Measurements from ENCODE around the gene HES1. TPM values are rescaled to one million over a fixed set of nuclear protein-coding genes. Genes with fewer than 3 reads are reported as not detected.
A peak's percentile ranks its signal among the peaks of the same experiment; 100 is the strongest.

The HES1 gene
- total and polyA plus RNA-seq, 9 of the 15 experiments (the other 6 are each of a cell fraction or from before 2014, with no cell fraction given): 3.4 to 37.0 (median 19.3) TPM

DNA sequence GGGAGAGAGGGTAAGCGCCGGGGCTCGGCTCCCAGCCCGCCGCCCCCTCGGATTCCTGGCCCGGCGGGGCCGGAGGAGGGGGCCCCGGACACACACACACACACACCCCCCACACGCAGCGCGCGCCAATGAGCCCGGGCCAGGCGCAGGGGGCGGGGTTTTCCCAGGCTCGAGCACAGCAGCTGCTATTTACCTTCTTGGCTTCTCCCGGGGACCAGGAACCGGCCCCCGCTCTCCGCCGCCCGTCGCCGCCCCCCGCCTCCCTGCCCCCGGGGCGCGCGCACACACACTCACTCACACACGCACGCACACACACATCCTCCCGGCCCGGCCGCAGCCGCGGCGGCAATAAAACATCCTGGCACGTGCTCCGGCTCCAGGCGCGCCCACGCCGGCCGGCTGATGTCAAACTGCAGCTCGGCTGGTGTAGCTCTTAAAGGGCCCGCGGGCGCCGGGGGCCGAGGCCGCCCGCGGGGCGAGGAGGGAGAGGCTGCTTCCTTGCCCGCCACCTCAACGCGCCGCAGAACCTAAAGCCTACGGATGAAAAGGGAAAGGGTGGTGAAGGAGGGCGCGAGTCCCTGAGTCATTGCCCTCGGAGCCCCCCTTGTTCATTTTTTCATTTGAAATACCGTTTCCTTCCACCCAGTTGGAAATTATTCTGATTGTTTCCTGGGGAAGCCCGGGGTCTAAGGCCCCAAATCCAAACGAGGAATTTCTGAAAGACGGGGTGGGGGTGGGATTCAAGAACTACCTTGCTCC is 1.0 kb upstream of the HES1 start (continued):
- peak; percentile 81 for TF ChIP-seq LEF1 (IDR thresholded peaks at IDR 0.05)
- TF ChIP-seq CBFB (CRISPR knock-in tag; IDR thresholded peaks at IDR 0.05): no peak
- TF ChIP-seq, protein P1, sequence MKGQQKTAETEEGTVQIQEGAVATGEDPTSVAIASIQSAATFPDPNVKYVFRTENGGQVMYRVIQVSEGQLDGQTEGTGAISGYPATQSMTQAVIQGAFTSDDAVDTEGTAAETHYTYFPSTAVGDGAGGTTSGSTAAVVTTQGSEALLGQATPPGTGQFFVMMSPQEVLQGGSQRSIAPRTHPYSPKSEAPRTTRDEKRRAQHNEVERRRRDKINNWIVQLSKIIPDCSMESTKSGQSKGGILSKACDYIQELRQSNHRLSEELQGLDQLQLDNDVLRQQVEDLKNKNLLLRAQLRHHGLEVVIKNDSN (CRISPR knock-in tag; IDR thresholded peaks at IDR 0.05): peak; percentile 81
- peak; percentile 44 for TF ChIP-seq ZEB2 (IDR thresholded peaks at IDR 0.05)
- TF ChIP-seq NFE2 (IDR thresholded peaks at IDR 0.05; ENCODE audit: low read depth): no peak
- peak; percentile 49 for TF ChIP-seq CBFA2T2 (conservative IDR thresholded peaks at IDR 0.05)
- peak; percentile 85 for TF ChIP-seq CTBP1 (IDR thresholded peaks at IDR 0.05; ENCODE audit: borderline replicate concordance)
- no peak for TF ChIP-seq HNRNPLL (IDR thresholded peaks at IDR 0.05; ENCODE audit: low read depth, low read length, poor library complexity, severe bottlenecking)
- TF ChIP-seq HMGN3 (IDR thresholded peaks at IDR 0.05; ENCODE audit: borderline replicate concordance, extremely low read depth, insufficient read length, low read depth, low read length): peak; percentile 99
- no peak for TF ChIP-seq TCFL5 (CRISPR knock-in tag; conservative IDR thresholded peaks at IDR 0.05)
- TF ChIP-seq ZNF644 (tag; IDR thresholded peaks at IDR 0.05; ENCODE audit: low read depth): peak; percentile 83
- TF ChIP-seq KLF6 (CRISPR knock-in tag; IDR thresholded peaks at IDR 0.05; ENCODE audit: borderline replicate concordance): no peak
- TF ChIP-seq, protein P2, sequence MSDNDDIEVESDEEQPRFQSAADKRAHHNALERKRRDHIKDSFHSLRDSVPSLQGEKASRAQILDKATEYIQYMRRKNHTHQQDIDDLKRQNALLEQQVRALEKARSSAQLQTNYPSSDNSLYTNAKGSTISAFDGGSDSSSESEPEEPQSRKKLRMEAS (CRISPR knock-in tag; IDR thresholded peaks at IDR 0.05): peak; percentile 94
- peak in 1 of 2 experiments; percentile 76; a peak in 2 of 4 replicates for TF ChIP-seq FOXA3 (CRISPR knock-in tag; conservative IDR thresholded peaks at IDR 0.05 in 1 of 2, IDR thresholded peaks at IDR 0.05 in 1 of 2)
- no peak for TF ChIP-seq ZC3H8 (IDR thresholded peaks at IDR 0.05)
- TF ChIP-seq, protein P3, sequence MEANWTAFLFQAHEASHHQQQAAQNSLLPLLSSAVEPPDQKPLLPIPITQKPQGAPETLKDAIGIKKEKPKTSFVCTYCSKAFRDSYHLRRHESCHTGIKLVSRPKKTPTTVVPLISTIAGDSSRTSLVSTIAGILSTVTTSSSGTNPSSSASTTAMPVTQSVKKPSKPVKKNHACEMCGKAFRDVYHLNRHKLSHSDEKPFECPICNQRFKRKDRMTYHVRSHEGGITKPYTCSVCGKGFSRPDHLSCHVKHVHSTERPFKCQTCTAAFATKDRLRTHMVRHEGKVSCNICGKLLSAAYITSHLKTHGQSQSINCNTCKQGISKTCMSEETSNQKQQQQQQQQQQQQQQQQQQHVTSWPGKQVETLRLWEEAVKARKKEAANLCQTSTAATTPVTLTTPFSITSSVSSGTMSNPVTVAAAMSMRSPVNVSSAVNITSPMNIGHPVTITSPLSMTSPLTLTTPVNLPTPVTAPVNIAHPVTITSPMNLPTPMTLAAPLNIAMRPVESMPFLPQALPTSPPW (CRISPR knock-in tag; IDR thresholded peaks at IDR 0.05): peak; percentile 96
- TF ChIP-seq U2AF1 (optimal IDR thresholded peaks at IDR 0.05; ENCODE audit: low read depth, low read length): no peak
- TF ChIP-seq, protein P4, sequence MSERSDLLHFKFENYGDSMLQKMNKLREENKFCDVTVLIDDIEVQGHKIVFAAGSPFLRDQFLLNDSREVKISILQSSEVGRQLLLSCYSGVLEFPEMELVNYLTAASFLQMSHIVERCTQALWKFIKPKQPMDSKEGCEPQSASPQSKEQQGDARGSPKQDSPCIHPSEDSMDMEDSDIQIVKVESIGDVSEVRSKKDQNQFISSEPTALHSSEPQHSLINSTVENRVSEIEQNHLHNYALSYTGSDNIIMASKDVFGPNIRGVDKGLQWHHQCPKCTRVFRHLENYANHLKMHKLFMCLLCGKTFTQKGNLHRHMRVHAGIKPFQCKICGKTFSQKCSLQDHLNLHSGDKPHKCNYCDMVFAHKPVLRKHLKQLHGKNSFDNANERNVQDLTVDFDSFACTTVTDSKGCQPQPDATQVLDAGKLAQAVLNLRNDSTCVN (CRISPR knock-in tag; IDR thresholded peaks at IDR 0.05): no peak
- TF ChIP-seq SIRT6 (IDR thresholded peaks at IDR 0.05; ENCODE audit: low read depth, low read length): no peak
